ENCODE measurements around the gene MAFG. TPM values are rescaled to one million over a fixed set of nuclear protein-coding genes. Genes with fewer than 3 reads are reported as not detected.

Gene MAFG
- total and polyA plus RNA-seq, 2 experiments from 2014 or later, result 17.2 to 33.4 TPM

GRCh38 chr17:81939218-81939617 lies 11.7 kb upstream of the MAFG start:
- H3K4me2 ChIP-seq, result no peak overlapping the region
- H3K79me2 ChIP-seq (replicated peaks; ENCODE audit: insufficient read depth), result peaks cover 12% of the 10 kb centered on the region; the same call in 1 of the 2 replicates
- DNase-seq (ENCODE audit: low spot score), result no peak
- H3K36me3 Mint-ChIP-seq (ENCODE audit: low read depth), result peaks cover 18% of the 10 kb centered on the region
- TF ChIP-seq CTCF (conservative IDR thresholded peaks at IDR 0.05; ENCODE audit: low read depth in 2 of 2) (0 out of 4 replicates have a peak, but pooled peaks of 1 of the 2 experiments have one; percentile 5), EZH2 (IDR thresholded peaks at IDR 0.05; ENCODE audit: low read depth, unreplicated experiment) (no peak), JUNB (IDR thresholded peaks at IDR 0.05; ENCODE audit: unreplicated experiment) (no peak)
- peaks cover 4% of the 10 kb centered on the region; the same call in 1 of the 2 replicates for H3K27me3 ChIP-seq (ENCODE audit: insufficient read depth)
- peaks cover 10% of the 10 kb centered on the region for H3K4me1 ChIP-seq (ENCODE audit: insufficient read depth)
- no peak overlapping the region; the same call in 2 of the 3 replicates for H3K4me3 Mint-ChIP-seq
- H3K9me2 ChIP-seq (ENCODE audit: insufficient read depth), result no peaks in the 10 kb centered on the region
- H3K27ac ChIP-seq (ENCODE audit: low read depth), result no peak overlapping the region
- H3K9me3 Mint-ChIP-seq, result no peaks in the 10 kb centered on the region
- no peak overlapping the region for H3K27ac Mint-ChIP-seq
- H3K27me3 Mint-ChIP-seq (ENCODE audit: insufficient read depth, low read depth, poor library complexity), result peaks cover 35% of the 10 kb centered on the region
- no peak overlapping the region for H2AFZ ChIP-seq
- no peak for ATAC-seq
- H3F3A ChIP-seq (replicated peaks; ENCODE audit: low read depth), result peaks cover 10% of the 10 kb centered on the region; the same call in 1 of the 2 replicates
- H4K20me1 ChIP-seq (replicated peaks; ENCODE audit: insufficient read depth), result no peaks in the 10 kb centered on the region; the same call in 1 of the 2 replicates
- H3K36me3 ChIP-seq (ENCODE audit: insufficient read depth), result no peaks in the 10 kb centered on the region
- peaks cover 23% of the 10 kb centered on the region for H3K4me1 Mint-ChIP-seq
- H3K4me3 ChIP-seq, result no peak overlapping the region

GRCh38 chr17:81935709-81936084 lies 8.2 kb upstream of the MAFG start:
- Histone ChIP-seq H3K36me3 (ENCODE audit: insufficient read depth) (no peaks in the 10 kb centered on the region), H3K79me2 (replicated peaks; ENCODE audit: insufficient read depth) (peaks cover 12% of the 10 kb centered on the region; the same call in 1 of the 2 replicates), H3K4me1 (ENCODE audit: insufficient read depth) (no peaks in the 10 kb centered on the region), H4K20me1 (replicated peaks; ENCODE audit: insufficient read depth) (no peaks in the 10 kb centered on the region; the same call in 1 of the 2 replicates), H3K27me3 (ENCODE audit: insufficient read depth) (peaks cover 4% of the 10 kb centered on the region; the same call in 1 of the 2 replicates), H2AFZ (no peak overlapping the region), H3K4me3 (peak overlapping the region; percentile 86), H3K9me2 (ENCODE audit: insufficient read depth) (no peaks in the 10 kb centered on the region), H3K4me2 (peak overlapping the region; percentile 95), H3F3A (replicated peaks; ENCODE audit: low read depth) (peaks cover 17% of the 10 kb centered on the region), H3K27ac (ENCODE audit: low read depth) (no peak overlapping the region)
- peaks cover 30% of the 10 kb centered on the region for H3K27me3 Mint-ChIP-seq (ENCODE audit: insufficient read depth, low read depth, poor library complexity)
- peak overlapping the region; percentile 93 for H3K4me3 Mint-ChIP-seq
- peaks cover 38% of the 10 kb centered on the region for H3K36me3 Mint-ChIP-seq (ENCODE audit: low read depth)
- ATAC-seq, result no peak
- H3K4me1 Mint-ChIP-seq, result peaks cover 16% of the 10 kb centered on the region
- H3K9me3 Mint-ChIP-seq, result no peaks in the 10 kb centered on the region
- no peak overlapping the region for H3K27ac Mint-ChIP-seq
- no peak for DNase-seq (ENCODE audit: low spot score)
- TF ChIP-seq REST (IDR thresholded peaks at IDR 0.05; ENCODE audit: unreplicated experiment), result no peak
- TF ChIP-seq NANOG (IDR thresholded peaks at IDR 0.05; ENCODE audit: borderline replicate concordance), result no peak
- TF ChIP-seq ZNF114 (CRISPR knock-in tag; IDR thresholded peaks at IDR 0.05), result no peak
- no peak for TF ChIP-seq EZH2 (IDR thresholded peaks at IDR 0.05; ENCODE audit: low read depth, unreplicated experiment)
- TF ChIP-seq CREB1 (CRISPR knock-in tag; IDR thresholded peaks at IDR 0.05; ENCODE audit: low read depth), result no peak
- TF ChIP-seq ZNF462 (CRISPR knock-in tag; IDR thresholded peaks at IDR 0.05), result no peak
- TF ChIP-seq JUNB (IDR thresholded peaks at IDR 0.05; ENCODE audit: unreplicated experiment), result no peak
- no peak for TF ChIP-seq EZH2phosphoT487 (IDR thresholded peaks at IDR 0.05; ENCODE audit: unreplicated experiment)
- no peak for TF ChIP-seq STAT1 (IDR thresholded peaks at IDR 0.05; ENCODE audit: unreplicated experiment)
